GM12878 (cell line): ENCODE results near the gene SALL4. TPM values are rescaled to one million over a fixed set of nuclear protein-coding genes. Genes with fewer than 3 reads are reported as not detected.

Experiments
- ATAC-seq: fragments of 200-7000 bp; cut with Tn5 transposase; 3 replicates; pipeline ENCODE4 v1.9.1; 2020; ENCODE audit warnings: mild to moderate bottlenecking, moderate library complexity
- BruUV-seq: library from RNA; stranded (reverse); fragments of 400-500 nt; replicated peaks from 2 replicates; lab custom pipeline; 2021; lab: Mats Ljungman, UMichigan
- CTCF ChIA-PET: fragments of 300-600 bp; sonication (Branson Sonifier 250); formaldehyde crosslinking; extraction: SDS; loops from one replicate; lab custom pipeline; 2021; ENCODE audit warnings: inconsistent platforms; lab: Yijun Ruan, JAX
- POLR2A ChIA-PET: fragments of 350-600 bp; formaldehyde crosslinking; extraction: SDS; loops from one replicate; lab custom pipeline; 2021; ENCODE audit warnings: inconsistent platforms; lab: Charles Lee
- RAD21 ChIA-PET: fragments of 300-600 bp; sonication (Branson Sonifier 250); formaldehyde crosslinking; loops from one replicate; lab custom pipeline; 2023; ENCODE audit warnings: antibody characterized with exemption; ENCODE audit not compliant: unreplicated experiment; lab: Charles Lee
- SMC1A ChIA-PET: fragments of 300-600 bp; sonication (Branson Sonifier 250); formaldehyde crosslinking; loops from one replicate; lab custom pipeline; 2023; ENCODE audit not compliant: unreplicated experiment, uncharacterized antibody; lab: Charles Lee
- DNase-seq: peaks from one replicate; pipeline ENCODE4 v3.0.0-alpha.2; 2011; ENCODE audit warnings: low read depth, low spot score
- FAIRE-seq: peaks from 3 replicates; lab custom pipeline; 2011; peaks lifted over from hg19 to GRCh38; lab: Jason Lieb, UNC
- H2AFZ ChIP-seq: 2 replicates; pipeline ENCODE4 v1.6.0; 2011; ENCODE audit warnings: low read depth, low read length, control low read depth; ENCODE audit not compliant: control insufficient read depth
- H3K27ac ChIP-seq: 2 replicates; pipeline ENCODE4 v1.5.1; 2011; ENCODE audit warnings: control low read depth; ENCODE audit not compliant: control insufficient read depth, insufficient read depth
- H3K27me3 ChIP-seq, 2 experiments: replicated peaks in 1 of 2; 2 replicates each; pipeline versions ENCODE4 v1.6.0 to v1.6.1; 2011; ENCODE audit warnings: low read length in 1 of 2; ENCODE audit not compliant: control insufficient read depth in 2 of 2, insufficient read depth in 2 of 2
- H3K36me3 ChIP-seq, 2 experiments: 2 replicates each; pipeline ENCODE4 v1.5.1; 2011; ENCODE audit warnings: low read length in 1 of 2; ENCODE audit not compliant: control insufficient read depth in 2 of 2, insufficient read depth in 2 of 2
- H3K4me1 ChIP-seq: 2 replicates; pipeline ENCODE4 v1.6.1; 2011; ENCODE audit warnings: mild to moderate bottlenecking, low read length, moderate library complexity, mixed read lengths; ENCODE audit not compliant: control insufficient read depth, insufficient read depth
- H3K4me2 ChIP-seq: 2 replicates; pipeline ENCODE4 v1.6.0; 2011; ENCODE audit warnings: control low read depth; ENCODE audit not compliant: control insufficient read depth, insufficient read depth
- H3K4me3 ChIP-seq: fragments of 200-600 bp; sonication (generic); 2 replicates; pipeline ENCODE4 v1.5.1; 2016
- H3K79me2 ChIP-seq: 2 replicates; pipeline ENCODE4 v1.6.0; 2011; ENCODE audit warnings: low read length; ENCODE audit not compliant: control insufficient read depth, insufficient read depth
- H3K9ac ChIP-seq: 2 replicates; pipeline ENCODE4 v1.8.0; 2011; ENCODE audit warnings: low read length, control low read depth, mixed read lengths; ENCODE audit not compliant: control insufficient read depth, insufficient read depth
- H3K9me3 ChIP-seq: replicated peaks from 3 replicates; pipeline ENCODE4 v1.5.1; 2011; ENCODE audit warnings: mild to moderate bottlenecking, low read length; ENCODE audit not compliant: control insufficient read depth, insufficient read depth
- H4K20me1 ChIP-seq: 2 replicates; pipeline ENCODE4 v1.6.0; 2011; ENCODE audit not compliant: control insufficient read depth, insufficient read depth
- CBX3 ChIP-seq: fragments of 200-600 bp; sonication (generic); IDR thresholded peaks from 2 replicates; pipeline ENCODE4 v1.6.1; 2016; ENCODE audit warnings: low read depth, borderline replicate concordance
- CHD2 ChIP-seq: IDR thresholded peaks from 2 replicates; pipeline ENCODE4 v1.6.1; 2011; ENCODE audit warnings: low read depth, low read length, improper control_type of control experiment, borderline replicate concordance
- DPF2 ChIP-seq: fragments of 450-650 bp; IDR thresholded peaks from 2 replicates; pipeline ENCODE4 v1.6.1; 2017; ENCODE audit warnings: mild to moderate bottlenecking
- ETV6 ChIP-seq, 2 experiments: fragments of 450-650 bp in 1 of 2; IDR thresholded peaks in 1 of 2; conservative IDR thresholded peaks in 1 of 2; 2 replicates each; pipeline ENCODE4 v1.6.1; 2014; ENCODE audit warnings: antibody characterized with exemption in 1 of 2, borderline replicate concordance in 1 of 2, low read depth in 1 of 2, mild to moderate bottlenecking in 1 of 2, moderate library complexity in 1 of 2
- IKZF1 ChIP-seq: fragments of 450-650 bp; conservative IDR thresholded peaks from 2 replicates; pipeline ENCODE4 v1.6.1; 2017; ENCODE audit warnings: antibody characterized with exemption, mild to moderate bottlenecking
- MAX ChIP-seq: IDR thresholded peaks from 2 replicates; pipeline ENCODE4 v1.6.1; 2012; ENCODE audit warnings: low read depth, low read length, improper control_type of control experiment
- NFXL1 ChIP-seq: fragments of 450-650 bp; IDR thresholded peaks from 2 replicates; pipeline ENCODE4 v1.6.1; 2017; ENCODE audit warnings: antibody characterized with exemption, mild to moderate bottlenecking, borderline replicate concordance
- NKRF ChIP-seq: fragments of 450-650 bp; conservative IDR thresholded peaks from 2 replicates; pipeline ENCODE4 v1.6.1; 2017; ENCODE audit warnings: mild to moderate bottlenecking, moderate library complexity
- NR2C2 ChIP-seq: IDR thresholded peaks from 2 replicates; pipeline ENCODE4 v1.6.1; 2011; ENCODE audit warnings: borderline replicate concordance, low read depth; ENCODE audit not compliant: control insufficient read depth, insufficient read length
- PML ChIP-seq: IDR thresholded peaks from 2 replicates; pipeline ENCODE4 v1.6.1; 2012; ENCODE audit warnings: low read length, inconsistent platforms
- RUNX3 ChIP-seq: IDR thresholded peaks from 2 replicates; pipeline ENCODE4 v1.6.1; 2012; ENCODE audit warnings: low read length, inconsistent platforms
- SIX5 ChIP-seq: IDR thresholded peaks from 2 replicates; pipeline ENCODE4 v1.6.1; 2011; ENCODE audit warnings: mild to moderate bottlenecking, low read depth, low read length, moderate library complexity; ENCODE audit not compliant: severe bottlenecking
- SMC3 ChIP-seq: IDR thresholded peaks from 2 replicates; pipeline ENCODE4 v1.6.1; 2011; ENCODE audit warnings: low read length, improper control_type of control experiment, borderline replicate concordance
- SREBF2 ChIP-seq: IDR thresholded peaks from 2 replicates; pipeline ENCODE4 v1.6.1; 2012; ENCODE audit warnings: mild to moderate bottlenecking, low read length
- SUPT20H ChIP-seq: IDR thresholded peaks from 2 replicates; pipeline ENCODE4 v1.6.1; 2011; ENCODE audit warnings: low read depth, mild to moderate bottlenecking, low read length, moderate library complexity, borderline replicate concordance; ENCODE audit not compliant: control insufficient read depth
- WGBS: methylation state at CpG from one replicate; pipeline ENCODE4 v1.1.6; 2016; ENCODE audit warnings: low lambda C conversion rate; ENCODE audit not compliant: insufficient replicate concordance, insufficient coverage; ENCODE audit errors: missing lambda C conversion rate; 5-methylcytosine and 5-hydroxymethylcytosine counted together
- in situ Hi-C: fragments of 300-500 bp; cut with MboI; formaldehyde crosslinking; loops from 9 replicates; pipeline ENCODE4 v1.14.3; 2018; ENCODE audit warnings: mixed read lengths
- intact Hi-C: fragments of 100-400 bp; cut with micrococcal nuclease; formaldehyde crosslinking; loops from one replicate; pipeline ENCODE4 v1.14.2; 2022; ENCODE audit not compliant: unreplicated experiment
- polyA plus RNA-seq, 11 experiments: library from polyadenylated mRNA; depleted of rRNA in 4 of 11; unstranded in 6 of 11; stranded (reverse) in 5 of 11; fragments of >200 nt; fragmentation: Nextera tagmentation in 4 of 11; fragmentation: Illumina TruSeq in 1 of 11; extraction: Ambion mirVana in 4 of 11; extraction: Trizol in 1 of 11; gene quantifications; 1 replicate in 1 of 11; 2 replicates in 10 of 11; pipeline versions ENCODE4 v1.2.1 to v1.2.3, GENCODE V29; 2011 to 2016; ENCODE audit warnings: inconsistent platforms in 2 of 11, missing spikeins in 2 of 11, low read depth in 1 of 11
- total RNA-seq, 4 experiments: library from RNA; depleted of rRNA in 3 of 4; stranded (reverse); fragments of >200 nt in 3 of 4; fragmentation: Illumina TruSeq in 1 of 4; extraction: Trizol in 1 of 4; gene quantifications; 2 replicates each; pipeline versions ENCODE4 v1.2.1 to v1.2.3, GENCODE V29; 2013 to 2021
- TF ChIP-seq, protein P1 (sequence below): fragments of 450-650 bp; IDR thresholded peaks from 2 replicates; pipeline ENCODE4 v1.6.1; 2017; ENCODE audit warnings: mild to moderate bottlenecking, low read depth, inconsistent platforms; ENCODE audit not compliant: poor library complexity, severe bottlenecking
- TF ChIP-seq, protein P2 (sequence below): IDR thresholded peaks from 2 replicates; pipeline ENCODE4 v1.6.1; 2012; ENCODE audit warnings: low read depth, low read length, improper control_type of control experiment

The SALL4 gene
- total and polyA plus RNA-seq, 10 of the 15 experiments (the other 5 are each of a cell fraction or from before 2014, with no cell fraction given), result 0.08 to 1.1 (median 0.23) TPM; not detected in 7

DNA sequence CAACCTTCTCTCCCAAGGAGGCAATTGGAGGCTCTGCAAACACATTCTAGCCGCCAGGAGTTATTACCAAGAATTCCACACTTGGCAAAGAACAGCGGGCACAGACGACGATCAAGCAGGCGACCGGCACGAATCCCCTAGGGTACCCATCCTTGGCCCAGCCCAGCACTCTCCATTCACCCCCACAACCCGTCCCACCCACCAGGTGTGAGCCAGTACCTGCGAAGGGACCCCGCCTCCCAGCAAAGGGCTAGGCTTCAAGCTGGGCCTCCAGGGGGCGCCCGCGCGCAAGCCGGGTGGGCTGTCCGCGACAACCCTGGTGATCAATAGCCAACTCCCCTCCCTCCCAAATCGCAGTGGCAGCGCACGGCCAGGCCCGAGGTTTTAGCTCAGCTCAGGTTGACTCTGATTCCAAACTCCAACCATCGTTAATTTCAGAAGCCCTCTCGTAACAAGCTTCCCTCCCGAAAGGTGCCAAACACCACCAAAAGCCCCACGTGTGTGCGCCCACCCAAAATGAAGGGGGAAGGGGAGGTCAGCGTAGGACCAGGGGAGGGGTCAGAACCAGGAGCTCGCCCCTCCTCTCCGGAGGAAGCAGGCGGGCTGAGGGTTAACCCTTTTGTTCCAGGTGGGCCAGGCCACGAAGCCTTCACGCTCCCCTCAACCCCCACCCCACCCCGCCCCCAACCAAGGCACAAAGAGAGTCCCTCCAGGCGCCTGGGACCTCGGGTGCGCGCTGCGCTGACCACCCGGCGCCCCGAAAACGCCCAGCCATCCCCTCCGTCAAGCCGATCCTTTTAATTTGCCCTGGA lies 2.1 kb downstream of the SALL4 start (continued):
- TF ChIP-seq PML (no peak), SUPT20H (no peak), SMC3 (peak; percentile 37; the same call in 1 of the 2 replicates)
- TF ChIP-seq, all 136 proteins: peak for 4

- WGBS, result 11% methylated on average over 10 of the region's 10 CpGs
- no peaks in the 10 kb centered on the region for H3K9me3 ChIP-seq
- SMC1A ChIA-PET, result no interaction called here
- TF ChIP-seq DPF2, result no peak
- no peak for TF ChIP-seq IKZF1
- TF ChIP-seq, protein P1, sequence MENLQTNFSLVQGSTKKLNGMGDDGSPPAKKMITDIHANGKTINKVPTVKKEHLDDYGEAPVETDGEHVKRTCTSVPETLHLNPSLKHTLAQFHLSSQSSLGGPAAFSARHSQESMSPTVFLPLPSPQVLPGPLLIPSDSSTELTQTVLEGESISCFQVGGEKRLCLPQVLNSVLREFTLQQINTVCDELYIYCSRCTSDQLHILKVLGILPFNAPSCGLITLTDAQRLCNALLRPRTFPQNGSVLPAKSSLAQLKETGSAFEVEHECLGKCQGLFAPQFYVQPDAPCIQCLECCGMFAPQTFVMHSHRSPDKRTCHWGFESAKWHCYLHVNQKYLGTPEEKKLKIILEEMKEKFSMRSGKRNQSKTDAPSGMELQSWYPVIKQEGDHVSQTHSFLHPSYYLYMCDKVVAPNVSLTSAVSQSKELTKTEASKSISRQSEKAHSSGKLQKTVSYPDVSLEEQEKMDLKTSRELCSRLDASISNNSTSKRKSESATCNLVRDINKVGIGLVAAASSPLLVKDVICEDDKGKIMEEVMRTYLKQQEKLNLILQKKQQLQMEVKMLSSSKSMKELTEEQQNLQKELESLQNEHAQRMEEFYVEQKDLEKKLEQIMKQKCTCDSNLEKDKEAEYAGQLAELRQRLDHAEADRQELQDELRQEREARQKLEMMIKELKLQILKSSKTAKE, result no peak
- no peak for TF ChIP-seq RUNX3
- TF ChIP-seq NFXL1, result no peak
- no peak for TF ChIP-seq CHD2
- TF ChIP-seq CBX3, result no peak
- no peak for TF ChIP-seq NKRF
- no peak for TF ChIP-seq ETV6 (conservative IDR thresholded peaks at IDR 0.05 in 1 of 2, IDR thresholded peaks at IDR 0.05 in 1 of 2; ENCODE audit: borderline replicate concordance in 1 of 2, low read depth in 1 of 2)
- no peak for TF ChIP-seq NR2C2
- no peak for TF ChIP-seq SIX5
- TF ChIP-seq SREBF2, result no peak
- TF ChIP-seq, protein P2, sequence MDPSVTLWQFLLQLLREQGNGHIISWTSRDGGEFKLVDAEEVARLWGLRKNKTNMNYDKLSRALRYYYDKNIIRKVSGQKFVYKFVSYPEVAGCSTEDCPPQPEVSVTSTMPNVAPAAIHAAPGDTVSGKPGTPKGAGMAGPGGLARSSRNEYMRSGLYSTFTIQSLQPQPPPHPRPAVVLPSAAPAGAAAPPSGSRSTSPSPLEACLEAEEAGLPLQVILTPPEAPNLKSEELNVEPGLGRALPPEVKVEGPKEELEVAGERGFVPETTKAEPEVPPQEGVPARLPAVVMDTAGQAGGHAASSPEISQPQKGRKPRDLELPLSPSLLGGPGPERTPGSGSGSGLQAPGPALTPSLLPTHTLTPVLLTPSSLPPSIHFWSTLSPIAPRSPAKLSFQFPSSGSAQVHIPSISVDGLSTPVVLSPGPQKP, result no peak
- TF ChIP-seq MAX, result no peak
These were observed 2.9 kb downstream of the SALL4 start for GRCh38 chr20:51799401-51799860.

More at GRCh38 chr20:51799401-51799860, 2.9 kb downstream of the SALL4 start:
- no peaks in the 10 kb centered on the region for H3K4me1 ChIP-seq
- RAD21 ChIA-PET, result no interaction called here
- H3K9ac ChIP-seq, result no peak overlapping the region
- no peaks in the 10 kb centered on the region for H3K79me2 ChIP-seq
- no peak overlapping the region for H3K4me2 ChIP-seq
- BruUV-seq, result no TSS peak
- CTCF ChIA-PET, result interaction anchor here (0.8 to 1.6 kb wide), 6 partner anchors 15 to 583 kb away, joined by 3 to 5 read pairs (median 4); no protein-coding TSS in a partner anchor
- H4K20me1 ChIP-seq, result no peaks in the 10 kb centered on the region
- no peak overlapping the region for H3K4me3 ChIP-seq
- H2AFZ ChIP-seq, result no peak overlapping the region
- H3K27ac ChIP-seq, result no peak overlapping the region
- intact Hi-C loops, result loop anchor here (5.0 kb wide), 1 partner anchor 283 kb away; no protein-coding TSS in a partner anchor
- no peak for DNase-seq
- in situ Hi-C loops, result no loop called here
- POLR2A ChIA-PET, result no interaction called here
- H3K36me3 ChIP-seq, result no peaks in the 10 kb centered on the region
- no peak for FAIRE-seq
- ATAC-seq, result no peak
- peaks cover 5 to 15% of the 10 kb centered on the region in 2 experiments for H3K27me3 ChIP-seq
